ENCODE results near the gene TMEM209.

DNA sequence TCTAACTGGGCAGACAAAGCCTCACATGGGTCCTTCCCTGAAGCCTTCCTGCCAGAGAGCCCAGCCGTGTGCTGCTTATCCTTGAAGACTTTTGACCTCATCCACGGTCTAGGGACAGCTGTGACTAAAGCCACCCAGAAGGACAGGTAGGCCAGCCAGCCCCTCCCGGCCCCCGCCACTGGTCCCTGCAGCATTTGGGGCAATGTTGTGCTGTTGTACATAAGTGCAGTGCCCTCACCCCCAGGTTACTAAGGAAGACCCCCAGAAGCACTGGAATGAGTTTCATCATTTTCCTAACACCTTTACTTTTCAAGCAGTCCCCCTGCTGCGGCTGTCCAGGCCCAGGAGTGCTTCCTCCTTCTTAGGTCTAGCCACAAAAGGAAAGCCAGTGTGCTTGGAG, 43.0 kb downstream of the TMEM209 start:
- no peak for TF ChIP-seq CTCF (IDR thresholded peaks at IDR 0.05)
- TF ChIP-seq POLR2A (IDR thresholded peaks at IDR 0.05): no peak

Data from adrenal gland (tissue), 5 donors.